ENCODE measurements around the gene ADCY3.
A peak's percentile ranks its signal among the peaks of the same experiment; 100 is the strongest.

ADCY3 gene
- total RNA-seq, result 46.8 to 55.7 reads per million in 2 donors

DNA sequence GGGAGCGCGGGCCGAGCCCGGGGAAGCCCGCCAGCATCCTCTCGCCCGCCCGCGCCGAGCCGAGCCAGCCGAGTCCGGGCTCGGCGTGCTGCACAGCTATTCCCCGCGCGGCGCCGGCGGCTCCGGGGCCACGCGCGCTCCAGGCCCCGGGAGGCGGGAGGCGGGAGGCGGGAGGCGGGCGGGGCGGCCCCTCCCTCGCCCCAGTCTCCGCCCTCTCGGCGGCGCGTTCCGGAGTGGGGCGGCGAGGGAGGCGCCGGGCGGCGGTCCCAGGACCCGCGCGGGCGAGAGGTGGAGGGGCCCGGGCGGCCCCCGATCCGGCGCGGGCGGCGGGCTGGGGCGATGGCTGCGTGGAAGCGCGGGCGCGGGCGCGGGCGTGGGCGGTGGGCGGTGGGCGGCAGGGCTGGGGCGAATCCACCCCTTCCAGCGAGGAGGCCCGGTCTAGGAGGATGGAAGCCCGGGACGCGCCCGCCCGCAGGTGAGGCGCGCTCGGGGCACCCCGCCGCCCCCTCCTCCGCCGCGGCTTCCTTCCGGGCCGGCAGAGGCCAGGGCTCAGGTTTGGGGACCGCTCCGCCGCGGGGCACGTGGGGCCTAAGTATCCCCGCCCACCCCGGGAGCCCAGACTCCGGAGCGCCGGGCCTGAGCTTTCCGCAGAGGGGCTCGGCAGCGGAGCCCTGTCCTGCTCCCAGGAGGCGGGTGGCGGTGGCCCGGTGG, at the start of gene ADCY3:
Gene ADCY3 (minus strand): TSS at position 140 of the 711 bp plus-strand sequence. CDS start 1,250 bp downstream, outside the sequence.
- peak; percentile 52 for DNase-seq

DNA sequence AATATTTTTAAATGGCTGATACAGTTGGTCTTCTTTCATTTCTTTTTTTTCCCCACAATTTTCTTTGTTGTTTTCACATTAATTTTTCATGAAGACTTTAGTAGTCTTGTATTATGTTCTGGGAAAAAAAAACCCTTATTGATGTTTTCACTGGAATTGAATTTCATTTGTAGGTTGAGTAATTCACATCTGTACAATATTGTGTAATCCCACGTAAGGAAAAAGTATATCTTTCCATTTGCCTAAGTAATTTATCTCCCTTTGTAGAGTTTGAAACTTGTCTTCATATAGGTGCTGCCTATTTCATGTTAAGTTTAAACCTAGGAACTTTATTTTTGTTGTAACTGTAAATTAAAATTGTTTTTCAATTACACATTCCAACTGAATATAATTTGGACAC, 49.7 kb upstream of the ADCY3 start:
- DNase-seq, result no peak

DNA sequence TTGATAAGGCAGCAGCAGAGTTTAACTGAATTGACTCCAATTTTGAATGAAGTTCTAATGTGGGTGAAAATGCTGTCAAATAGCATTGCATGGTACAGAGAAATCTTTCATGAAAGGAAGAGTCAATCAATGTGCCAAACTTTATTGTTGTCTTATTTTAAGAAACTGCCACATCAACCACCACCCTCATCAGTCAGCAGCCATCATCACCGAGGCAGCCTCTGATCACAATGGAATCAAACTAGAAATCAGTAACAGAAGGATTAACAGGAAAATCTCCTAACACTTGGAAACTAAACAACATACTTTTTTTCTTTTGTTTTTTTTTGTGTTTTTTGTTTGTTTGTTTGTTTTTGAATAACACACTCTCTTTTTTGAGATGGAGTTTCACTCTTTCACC, 41.9 kb upstream of the ADCY3 start:
- no peak for DNase-seq

DNA sequence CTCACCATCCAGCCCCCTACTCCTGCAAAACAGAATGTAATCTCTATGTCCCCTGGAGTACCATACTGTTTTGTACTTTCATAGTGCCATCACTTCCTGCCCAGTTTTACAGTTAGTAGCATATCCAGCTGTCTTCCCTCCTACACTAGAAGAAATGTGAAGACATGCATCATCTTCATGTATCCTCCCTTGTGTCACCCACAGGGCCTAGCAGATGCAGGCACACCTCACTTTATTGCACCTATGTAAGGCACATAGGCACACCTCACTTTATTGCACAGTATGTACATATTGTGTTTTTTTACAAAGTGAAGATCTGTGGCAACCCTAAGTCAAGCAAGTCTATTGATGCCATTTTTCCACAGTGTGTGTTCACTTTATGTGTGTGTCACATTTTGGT, 39.7 kb upstream of the ADCY3 start:
- DNase-seq, result no peak

DNA sequence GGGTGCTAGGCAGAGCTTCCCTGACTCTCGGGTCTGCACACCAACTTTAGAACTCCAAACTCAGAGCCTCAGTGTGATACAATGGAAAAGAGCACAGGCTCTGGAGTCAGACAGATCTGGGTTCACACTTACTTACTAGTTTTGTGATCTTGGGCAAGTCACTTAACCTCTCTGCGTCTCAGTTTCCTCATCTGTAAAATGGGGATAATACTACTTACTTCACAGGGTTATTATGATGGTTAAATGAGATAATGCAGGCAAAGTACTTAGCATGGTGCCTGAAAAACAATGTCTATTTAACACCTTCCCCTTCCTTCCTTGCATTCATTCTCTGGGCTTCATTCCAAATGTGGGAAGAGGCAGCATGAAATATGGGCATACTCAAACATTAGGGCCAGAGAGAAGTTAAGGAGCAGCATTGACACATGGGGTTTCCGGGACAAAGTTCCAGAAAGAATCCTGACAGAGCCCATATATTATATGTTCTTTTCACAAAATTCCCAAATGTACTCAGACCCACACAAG, 38.4 kb upstream of the ADCY3 start:
- DNase-seq, result no peak

DNA sequence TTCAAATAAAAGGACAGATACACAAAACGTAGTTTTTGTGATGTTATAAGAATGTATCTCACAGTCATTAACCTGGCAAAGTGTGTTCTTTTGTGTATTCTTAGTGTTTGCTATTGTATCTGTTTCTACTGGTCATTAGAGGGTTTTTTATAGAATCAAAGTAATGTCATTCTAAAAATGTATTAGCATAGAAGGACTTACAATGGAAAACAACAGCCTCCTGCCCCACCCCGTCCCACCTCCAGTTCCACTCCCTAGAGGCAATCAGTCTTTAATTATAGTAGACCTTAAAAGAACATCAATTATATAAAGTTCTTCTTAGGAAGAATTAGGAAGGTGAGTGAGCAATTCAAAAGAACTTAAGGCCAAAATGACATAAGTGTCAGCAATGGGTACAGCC, 37.9 kb upstream of the ADCY3 start:
- no peak for DNase-seq

DNA sequence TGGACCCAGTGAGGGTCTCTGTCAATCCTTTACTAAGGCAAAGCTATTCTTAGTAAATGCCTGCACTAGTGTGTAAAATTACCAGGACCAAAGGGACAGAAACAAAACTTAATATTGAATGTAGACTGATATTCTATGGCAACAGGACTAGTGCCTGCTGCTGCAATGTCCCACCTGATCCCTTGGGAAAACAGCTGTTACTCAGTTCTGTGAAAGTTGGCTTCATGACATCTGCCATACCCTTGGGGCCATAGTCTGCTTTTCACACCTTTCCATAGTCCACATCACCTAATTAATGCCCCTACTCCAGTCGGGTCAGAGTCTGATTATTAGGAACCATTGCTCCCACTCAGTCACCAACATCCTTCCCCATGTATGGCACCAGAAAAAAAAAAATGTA, 37.2 kb upstream of the ADCY3 start:
- no peak for DNase-seq

DNA sequence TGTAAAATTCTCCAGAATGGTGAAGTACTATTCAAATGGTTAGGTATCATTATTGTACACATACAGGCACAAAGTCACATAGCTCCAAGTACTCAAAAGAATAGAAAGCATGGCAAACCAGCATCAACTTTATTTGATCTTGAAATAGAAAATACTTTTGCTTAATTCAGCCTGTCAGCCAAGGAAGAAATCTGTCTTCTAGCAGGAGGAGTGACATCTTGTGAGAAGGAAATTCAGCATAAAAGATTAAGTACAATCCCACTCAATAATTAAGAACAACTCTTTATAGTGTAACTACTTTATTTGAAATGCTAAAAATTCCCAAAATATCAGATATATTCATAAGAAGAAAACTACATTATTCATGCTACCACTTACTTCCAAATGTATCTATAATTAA, 35.9 kb upstream of the ADCY3 start:
- no peak for DNase-seq

DNA sequence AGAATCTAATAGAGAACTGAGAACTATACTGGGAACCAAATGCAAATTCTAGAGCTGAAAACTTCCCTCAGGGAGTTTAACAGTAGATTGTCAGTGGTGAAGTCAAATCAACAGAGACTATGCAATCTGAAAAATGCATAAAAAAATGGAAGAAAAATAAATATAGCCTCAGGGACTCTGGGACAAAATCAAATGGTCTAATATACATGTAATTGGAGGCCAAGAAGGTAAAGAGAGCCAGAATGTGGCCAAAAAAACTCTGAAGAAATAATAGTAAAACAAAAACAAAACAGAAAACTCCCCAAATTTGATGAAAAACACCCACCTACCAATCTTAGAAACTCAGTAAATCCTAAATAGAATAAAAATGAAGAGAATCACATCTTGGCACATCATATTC, 35.2 kb upstream of the ADCY3 start:
- no peak for DNase-seq

DNA sequence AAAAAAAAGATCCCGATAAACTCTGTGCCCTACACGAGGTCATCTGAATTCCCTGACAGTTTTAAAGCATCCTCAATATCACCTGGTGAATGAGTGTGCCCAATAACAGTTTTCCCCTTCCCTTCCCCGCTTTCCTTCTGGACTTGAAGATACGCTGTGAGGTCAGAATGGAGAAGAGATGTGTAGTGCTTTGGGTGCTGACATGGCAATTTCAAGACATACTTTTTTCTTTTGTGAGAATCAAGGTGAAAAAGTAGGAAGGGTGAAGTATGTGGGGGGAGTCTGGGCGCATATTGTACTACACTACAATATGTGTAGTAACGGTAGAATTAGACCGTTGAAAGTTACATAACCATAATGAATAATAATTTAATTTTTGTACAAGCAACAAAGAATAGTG, 30.1 kb upstream of the ADCY3 start:
- DNase-seq, result no peak

DNA sequence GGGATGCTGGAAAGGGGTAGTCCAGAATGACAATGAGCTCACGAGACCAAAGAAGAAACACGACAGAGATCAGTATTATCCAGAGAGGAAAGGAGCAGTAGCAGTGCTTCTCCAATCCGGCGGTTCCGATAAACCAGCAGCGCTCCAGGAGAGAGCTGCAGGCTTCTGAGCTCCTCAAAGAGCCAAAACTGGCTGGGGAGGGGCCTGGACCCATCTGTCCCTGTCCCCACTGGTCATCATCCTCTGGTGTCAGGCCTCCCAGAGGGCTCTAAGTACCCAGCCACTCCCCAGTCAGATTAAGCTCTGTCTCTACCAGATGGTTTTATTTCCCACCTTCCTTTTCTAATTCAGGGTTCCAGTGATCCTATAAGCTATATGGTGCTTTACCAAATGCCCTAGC, 28.5 kb upstream of the ADCY3 start:
- no peak for DNase-seq

DNA sequence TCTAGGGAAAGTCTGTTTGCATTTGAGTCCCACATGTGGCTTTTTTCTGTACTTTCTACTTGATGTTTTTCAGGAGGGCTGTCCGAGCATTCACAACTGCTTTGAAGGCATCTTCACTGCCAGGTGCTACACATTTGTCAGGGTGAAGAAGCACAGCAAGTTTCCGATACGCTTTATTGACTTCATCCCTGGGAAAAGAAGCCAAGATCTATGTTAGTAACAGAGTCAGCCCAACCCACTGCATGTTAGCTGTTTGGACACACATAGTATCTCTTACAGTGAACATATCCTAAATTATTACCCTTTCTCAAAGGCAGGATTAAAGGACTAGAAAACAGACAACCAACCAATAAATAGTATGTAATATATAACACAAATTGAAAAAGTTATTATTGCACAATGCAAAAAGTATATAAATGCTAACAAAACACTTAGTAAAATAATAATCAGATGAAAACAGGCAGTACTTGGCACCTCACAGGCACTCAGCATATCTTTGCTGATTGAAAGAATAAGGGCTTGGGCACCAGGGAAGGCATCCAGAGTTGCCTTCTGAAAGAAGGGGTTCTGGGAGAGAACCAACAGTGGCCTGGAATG, 27.6 kb upstream of the ADCY3 start:
- DNase-seq, result no peak

DNA sequence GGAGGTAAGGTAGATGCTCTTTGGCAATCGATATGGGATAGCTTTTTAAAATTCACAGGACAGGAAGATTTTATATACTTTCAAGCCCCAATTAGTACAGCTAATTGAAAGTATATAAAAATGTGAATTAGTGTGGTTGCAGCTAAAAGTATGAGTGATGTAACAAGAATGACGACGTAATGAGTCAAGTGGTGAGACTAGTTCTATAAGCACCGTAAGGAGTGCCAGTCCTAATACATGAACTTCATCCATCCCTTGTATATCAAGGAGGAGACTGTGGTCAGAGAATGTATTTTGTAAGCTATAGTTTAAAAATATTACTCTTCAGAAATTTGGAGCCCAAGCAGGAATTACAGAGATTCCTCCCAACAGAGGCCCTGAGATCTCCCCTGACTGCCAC, 25.9 kb upstream of the ADCY3 start:
- DNase-seq, result no peak

DNA sequence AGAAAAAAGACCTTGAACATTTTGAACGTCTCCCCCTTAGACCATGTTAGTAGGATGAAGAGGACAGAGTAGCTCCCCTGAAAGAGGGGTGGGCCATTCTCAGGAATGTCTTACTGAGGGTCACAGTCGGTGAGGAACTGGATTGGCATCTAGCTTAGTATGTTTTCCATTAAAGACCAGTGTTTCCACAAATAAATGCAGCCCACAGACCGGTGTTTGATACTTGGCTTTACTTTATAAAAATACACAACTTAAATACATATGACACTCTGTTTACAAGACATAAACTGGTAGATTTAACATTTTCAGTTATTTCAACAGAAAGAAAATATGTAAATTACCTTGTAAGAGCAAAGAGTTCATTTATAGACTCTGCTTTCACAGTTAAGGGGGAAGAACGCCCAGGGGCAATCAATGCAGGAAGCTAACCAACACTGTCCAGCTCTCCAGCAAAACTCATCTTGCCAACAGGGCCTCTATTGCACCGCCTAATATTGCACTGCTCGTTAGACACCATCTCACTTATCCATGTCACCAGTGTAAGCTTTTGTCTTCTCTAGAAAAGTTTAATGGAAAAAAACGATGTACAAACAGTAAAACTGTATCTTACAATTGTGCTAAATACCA, 23.5 kb upstream of the ADCY3 start:
- DNase-seq, result no peak

DNA sequence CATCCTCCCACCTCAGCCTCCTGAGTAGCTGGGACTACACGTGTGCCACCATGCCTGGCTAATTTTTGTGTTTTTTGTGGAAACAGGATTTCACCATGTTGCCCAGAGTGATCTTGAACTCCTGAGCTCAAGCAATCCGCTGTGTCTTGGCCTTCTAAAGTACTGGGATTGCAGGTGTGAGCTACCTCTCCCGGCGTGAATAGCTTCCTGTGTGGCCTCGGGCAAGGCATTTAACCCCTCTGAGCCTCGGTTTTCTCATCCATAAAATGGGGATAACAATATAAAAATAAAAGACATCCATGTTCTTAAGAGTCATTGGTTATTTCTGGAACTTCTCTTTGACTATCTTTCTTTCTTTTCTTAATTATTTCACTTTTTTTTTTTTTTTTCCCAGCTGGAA, 19.3 kb upstream of the ADCY3 start:
- DNase-seq, result no peak

DNA sequence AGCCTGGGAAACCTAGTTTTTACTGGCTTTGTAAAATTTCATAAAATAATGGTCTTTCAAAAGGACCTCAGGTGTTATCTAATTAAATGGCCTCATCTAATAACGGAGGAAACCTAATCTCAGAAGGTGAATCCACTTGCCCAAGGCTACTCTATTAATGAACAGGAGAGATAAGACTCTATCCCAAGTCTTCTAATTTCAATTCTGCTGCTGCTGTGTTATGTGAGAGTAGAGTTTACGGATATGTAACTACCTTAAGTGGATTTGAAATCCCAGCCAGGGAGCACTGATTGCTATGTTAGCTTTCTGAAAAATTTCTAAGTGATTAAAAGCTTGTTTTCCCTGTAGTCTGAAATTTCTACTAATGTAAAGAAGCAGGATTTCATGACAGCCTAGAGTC, 17.2 kb upstream of the ADCY3 start:
- DNase-seq, result no peak

DNA sequence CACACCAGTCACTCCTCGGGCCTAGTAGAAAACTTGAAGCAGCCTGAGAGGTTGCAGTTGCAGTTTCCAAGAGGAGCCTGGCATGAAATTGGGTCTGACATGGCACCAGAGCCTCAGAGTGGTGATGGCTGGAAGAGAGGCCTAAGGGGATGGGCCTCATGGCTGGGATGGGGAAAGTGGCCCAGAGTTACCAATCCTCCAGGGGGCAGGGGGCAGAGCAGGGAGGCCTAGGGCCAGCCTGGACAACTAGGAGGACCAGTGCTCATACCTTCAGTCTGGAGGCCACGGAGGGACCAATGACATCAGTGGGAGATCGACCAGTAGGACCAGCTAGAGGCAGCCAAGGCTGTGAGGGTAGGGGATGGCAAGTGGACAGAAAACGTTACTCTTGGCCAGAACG, 15.1 kb upstream of the ADCY3 start:
- no peak for DNase-seq

DNA sequence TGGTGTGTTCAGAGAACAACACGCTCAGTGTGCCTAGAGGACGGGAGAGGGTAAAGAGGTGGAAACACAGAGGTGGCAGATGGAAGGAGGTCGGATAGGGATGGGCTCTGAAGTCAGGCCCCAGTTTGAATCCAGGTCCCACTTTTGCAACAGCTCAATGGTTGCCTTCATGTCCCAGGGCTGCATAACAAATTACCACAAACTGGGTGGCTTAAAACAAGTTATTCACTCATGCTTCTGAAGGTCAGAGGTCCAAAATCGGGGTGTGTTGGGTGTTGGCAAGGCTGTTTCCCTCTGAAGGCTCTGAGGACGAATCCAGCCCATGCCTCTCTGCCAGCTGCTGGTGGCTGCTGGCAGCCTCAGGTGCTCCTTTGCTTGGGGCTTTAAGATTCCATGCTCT, 12.7 kb upstream of the ADCY3 start:
- DNase-seq, result no peak

DNA sequence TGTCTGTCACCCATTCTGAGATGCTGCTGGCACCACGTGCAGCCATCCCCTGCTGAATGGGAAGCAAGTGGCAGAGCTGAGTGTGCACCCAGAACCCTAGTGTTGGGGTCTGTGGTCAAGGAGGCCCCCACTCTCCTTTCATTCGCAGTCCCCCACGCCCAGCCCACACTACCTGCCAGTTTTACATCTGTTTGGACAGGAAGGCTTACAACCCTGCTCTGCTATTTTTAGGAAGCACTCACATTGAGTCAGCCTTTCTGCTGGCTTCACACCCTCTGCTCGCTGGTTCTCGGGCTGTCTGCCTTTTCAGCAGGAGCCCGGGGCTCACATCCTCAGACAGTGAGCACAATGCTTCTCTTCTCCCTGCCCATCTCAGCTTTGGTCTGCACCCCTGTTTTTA, 10.7 kb upstream of the ADCY3 start:
- DNase-seq, result no peak

DNA sequence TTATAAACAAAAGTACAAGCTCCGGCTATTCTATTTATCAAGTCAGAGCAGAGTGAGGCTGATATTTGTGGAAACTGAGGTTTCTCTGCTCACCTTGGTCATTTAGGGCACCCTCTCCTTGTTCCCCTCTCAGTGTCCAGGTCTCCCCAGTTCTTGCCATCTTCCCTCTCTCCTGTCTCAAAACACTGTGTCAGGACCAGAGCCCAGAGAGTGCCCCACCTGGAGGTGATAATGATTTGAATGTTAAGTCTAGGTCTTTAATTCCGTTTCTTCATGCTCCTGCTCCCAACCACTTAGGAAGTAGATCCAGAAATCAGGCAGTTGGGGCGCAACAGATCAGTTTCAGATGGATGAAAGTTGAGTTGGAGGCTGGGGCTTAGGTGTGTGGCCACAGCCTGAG, 9.2 kb upstream of the ADCY3 start:
- DNase-seq, result no peak

DNA sequence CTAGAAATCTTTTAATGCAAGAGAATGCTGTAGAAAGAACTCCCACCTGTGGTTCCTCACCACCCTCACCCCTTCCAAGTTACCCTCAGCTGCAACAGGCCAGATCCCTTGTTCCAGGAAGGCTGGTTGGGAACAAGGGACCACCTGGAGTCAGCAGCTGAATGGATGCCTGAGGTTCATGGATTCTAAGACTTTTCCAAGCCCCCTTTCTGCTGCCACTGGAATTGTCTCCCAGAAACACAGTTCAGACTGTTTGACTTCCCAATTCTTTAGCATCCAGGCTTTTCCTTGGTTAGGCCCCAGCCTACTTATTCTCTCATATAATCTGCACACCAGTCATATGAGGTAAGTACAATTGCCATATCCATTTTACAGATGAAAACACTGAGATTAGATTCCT, 8.0 kb upstream of the ADCY3 start:
- DNase-seq, result no peak

DNA sequence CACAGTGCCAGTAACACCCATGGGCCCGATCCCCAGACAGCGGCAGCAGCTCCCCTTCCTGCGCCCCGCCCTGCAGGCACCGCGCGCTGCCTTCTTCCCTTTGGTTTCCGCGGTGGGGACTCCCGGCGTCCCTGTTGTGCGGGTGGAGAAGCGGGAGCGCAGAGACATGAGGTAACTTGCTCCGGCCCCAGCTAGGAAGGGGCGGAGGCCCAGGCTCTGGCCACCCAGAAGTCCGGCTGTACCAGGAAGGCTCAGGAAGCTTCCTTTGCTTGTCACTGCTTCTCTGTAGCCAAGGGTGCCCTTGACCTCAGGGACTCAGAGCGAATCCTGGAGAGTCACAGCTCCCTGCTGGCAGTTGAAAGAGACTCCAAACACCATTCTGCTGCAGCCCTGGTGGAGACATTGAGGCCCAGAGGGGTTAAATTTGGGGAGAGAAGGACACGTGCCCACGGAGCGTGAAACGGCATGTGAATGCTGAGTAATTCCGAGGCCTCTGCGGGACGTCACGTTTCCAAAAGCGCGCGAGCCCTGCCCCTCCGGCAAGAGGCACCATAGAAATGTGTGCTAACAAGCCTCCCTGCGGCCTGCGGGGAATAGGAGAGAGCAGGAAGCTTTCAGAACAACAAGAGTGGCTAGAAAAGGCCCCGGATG, 6.7 kb upstream of the ADCY3 start:
- no peak for DNase-seq

DNA sequence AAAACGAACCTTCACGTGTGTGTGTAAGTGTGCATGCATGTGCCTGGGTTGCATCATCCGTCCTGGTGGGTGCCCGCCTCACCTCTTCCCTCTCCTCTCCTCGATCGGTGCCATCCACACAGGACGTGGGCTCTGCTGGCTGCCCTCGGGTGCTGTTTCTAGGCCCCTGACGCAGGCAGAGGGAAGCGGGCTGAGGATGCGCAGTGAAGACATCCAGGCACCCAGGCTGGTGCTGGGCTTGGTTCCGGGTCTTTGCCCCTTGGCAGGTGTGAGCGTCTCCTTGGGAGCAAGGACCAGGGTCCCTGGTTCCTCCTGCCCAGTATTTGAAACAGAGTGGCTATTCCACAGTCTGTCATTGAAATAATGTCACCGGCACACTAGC, 6.2 kb upstream of the ADCY3 start:
- DNase-seq, result no peak

DNA sequence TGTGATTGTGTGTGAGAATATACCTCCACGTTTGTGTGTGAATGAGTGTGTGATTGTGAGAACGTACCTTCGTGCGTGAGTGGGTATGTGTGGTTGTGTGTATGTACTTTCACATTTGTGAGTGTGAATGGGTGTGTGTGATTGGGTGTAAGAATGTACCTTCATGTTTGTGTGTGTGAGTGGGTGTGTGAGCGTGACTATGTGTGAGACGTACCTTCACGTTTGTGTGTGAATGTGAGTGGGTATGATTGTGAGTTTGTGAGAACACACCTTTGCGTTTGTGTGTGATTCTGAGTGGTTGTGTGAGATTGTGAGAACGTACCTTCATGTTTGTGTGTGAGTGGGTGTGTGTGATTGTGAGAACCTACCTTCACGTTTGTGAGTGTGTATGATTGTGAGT, 5.8 kb upstream of the ADCY3 start:
- DNase-seq, result no peak
